Measurements from ENCODE around the gene CES2.

DNA sequence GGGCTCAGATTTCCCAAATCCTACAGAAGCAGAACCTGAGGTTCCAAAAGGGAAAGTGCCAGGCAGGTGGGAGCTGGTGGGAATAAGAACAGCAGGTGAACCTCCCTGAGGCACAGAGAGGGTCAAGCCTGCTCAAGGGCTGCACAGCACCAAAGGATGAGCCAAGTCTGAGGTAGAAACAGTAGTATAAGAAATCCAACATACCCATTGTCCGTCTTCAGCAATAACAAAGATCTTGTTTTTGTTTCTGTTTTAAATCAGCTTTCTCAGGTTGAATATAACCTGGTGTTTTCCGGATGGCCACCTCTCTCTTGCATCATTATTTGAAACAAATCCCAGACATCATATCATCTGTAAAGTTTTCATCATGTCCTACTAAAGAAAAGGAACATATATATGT is 15.1 kb downstream of the CES2 start:
- TF ChIP-seq SP1 (IDR thresholded peaks at IDR 0.05; ENCODE audit: low read depth, low read length) = no peak
- no peak for TF ChIP-seq SIX5 (IDR thresholded peaks at IDR 0.05; ENCODE audit: low read depth, low read length)
- TF ChIP-seq GTF2F1 (IDR thresholded peaks at IDR 0.05; ENCODE audit: borderline replicate concordance, low read depth, low read length) = no peak
- TF ChIP-seq POLR2A (IDR thresholded peaks at IDR 0.05; ENCODE audit: control extremely low read depth in 1 of 2, low read depth in 2 of 2, low read length in 2 of 2) = no peak
- TF ChIP-seq, protein P1, sequence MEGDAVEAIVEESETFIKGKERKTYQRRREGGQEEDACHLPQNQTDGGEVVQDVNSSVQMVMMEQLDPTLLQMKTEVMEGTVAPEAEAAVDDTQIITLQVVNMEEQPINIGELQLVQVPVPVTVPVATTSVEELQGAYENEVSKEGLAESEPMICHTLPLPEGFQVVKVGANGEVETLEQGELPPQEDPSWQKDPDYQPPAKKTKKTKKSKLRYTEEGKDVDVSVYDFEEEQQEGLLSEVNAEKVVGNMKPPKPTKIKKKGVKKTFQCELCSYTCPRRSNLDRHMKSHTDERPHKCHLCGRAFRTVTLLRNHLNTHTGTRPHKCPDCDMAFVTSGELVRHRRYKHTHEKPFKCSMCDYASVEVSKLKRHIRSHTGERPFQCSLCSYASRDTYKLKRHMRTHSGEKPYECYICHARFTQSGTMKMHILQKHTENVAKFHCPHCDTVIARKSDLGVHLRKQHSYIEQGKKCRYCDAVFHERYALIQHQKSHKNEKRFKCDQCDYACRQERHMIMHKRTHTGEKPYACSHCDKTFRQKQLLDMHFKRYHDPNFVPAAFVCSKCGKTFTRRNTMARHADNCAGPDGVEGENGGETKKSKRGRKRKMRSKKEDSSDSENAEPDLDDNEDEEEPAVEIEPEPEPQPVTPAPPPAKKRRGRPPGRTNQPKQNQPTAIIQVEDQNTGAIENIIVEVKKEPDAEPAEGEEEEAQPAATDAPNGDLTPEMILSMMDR (IDR thresholded peaks at IDR 0.05; ENCODE audit: control extremely low read depth in 1 of 3, insufficient read depth in 1 of 3, low read depth in 1 of 3, low read length in 3 of 3) = no peak
- no peak for TF ChIP-seq MAFK (IDR thresholded peaks at IDR 0.05; ENCODE audit: low read depth, low read length)
- no peak for TF ChIP-seq YY1 (IDR thresholded peaks at IDR 0.05; ENCODE audit: low read depth, low read length)
- no peak for TF ChIP-seq SP2 (IDR thresholded peaks at IDR 0.05; ENCODE audit: low read length)
- TF ChIP-seq USF2 (IDR thresholded peaks at IDR 0.05; ENCODE audit: low read length) = no peak
- no peak for TF ChIP-seq ASH2L (IDR thresholded peaks at IDR 0.05; ENCODE audit: low read length)
- TF ChIP-seq EZH2 (IDR thresholded peaks at IDR 0.05; ENCODE audit: low read depth, low read length, severe bottlenecking) = no peak
- no peak for TF ChIP-seq TAF1 (IDR thresholded peaks at IDR 0.05; ENCODE audit: low read depth, low read length)

All from H1 (cell line).